Measurements from ENCODE around the gene ACTR3C.

Gene ACTR3C

GRCh38 chr7:150359622-150360362 lies 36.4 kb upstream of the ACTR3C start:
- no peak for DNase-seq (ENCODE audit: low read depth in 2 of 3, low spot score in 1 of 3)

GRCh38 chr7:150358988-150359621 lies 35.8 kb upstream of the ACTR3C start:
- no peak for DNase-seq (ENCODE audit: low read depth in 2 of 3, low spot score in 1 of 3)

- DNase-seq (ENCODE audit: low read depth in 2 of 3, low spot score in 1 of 3), result no peak
Measured at GRCh38 chr7:150358433-150358832, 35.1 kb upstream of the ACTR3C start.

- no peak for DNase-seq (ENCODE audit: low read depth in 2 of 3, low spot score in 1 of 3)
Measured at GRCh38 chr7:150357771-150358427, 34.6 kb upstream of the ACTR3C start.

- DNase-seq (ENCODE audit: low read depth in 2 of 3, low spot score in 1 of 3), result peak in 2 of 3 donors; percentile 42 to 53
Measured at GRCh38 chr7:150357270-150357669, 33.9 kb upstream of the ACTR3C start.

- DNase-seq (ENCODE audit: low read depth in 2 of 3, low spot score in 1 of 3), result peak in 1 of 3 donors; percentile 15
Measured at GRCh38 chr7:150356265-150356897, 33.0 kb upstream of the ACTR3C start.

GRCh38 chr7:150355666-150356059 lies 32.3 kb upstream of the ACTR3C start:
- no peak for DNase-seq (ENCODE audit: low read depth in 2 of 3, low spot score in 1 of 3)

- no peak for DNase-seq (ENCODE audit: low read depth in 2 of 3, low spot score in 1 of 3)
Measured at GRCh38 chr7:150351587-150352194, 28.3 kb upstream of the ACTR3C start.

GRCh38 chr7:150346922-150347321 lies 23.6 kb upstream of the ACTR3C start:
- DNase-seq (ENCODE audit: low read depth in 2 of 3, low spot score in 1 of 3), result no peak

- no peak for DNase-seq (ENCODE audit: low read depth in 2 of 3, low spot score in 1 of 3)
Measured at GRCh38 chr7:150345012-150345411, 21.7 kb upstream of the ACTR3C start.

- DNase-seq (ENCODE audit: low read depth in 2 of 3, low spot score in 1 of 3), result no peak
Measured at GRCh38 chr7:150344299-150344698, 21.0 kb upstream of the ACTR3C start.

GRCh38 chr7:150343225-150343624 lies 19.9 kb upstream of the ACTR3C start:
- DNase-seq (ENCODE audit: low read depth in 2 of 3, low spot score in 1 of 3), result no peak

- DNase-seq (ENCODE audit: low read depth in 2 of 3, low spot score in 1 of 3), result no peak
Measured at GRCh38 chr7:150342121-150342408, 18.7 kb upstream of the ACTR3C start.

GRCh38 chr7:150341263-150342120 lies 18.1 kb upstream of the ACTR3C start, which contains the start of gene RARRES2:
TSS of gene RARRES2 (minus strand) at chr7:150341629. CDS start at chr7:150340609, 1,020 bp downstream.
- DNase-seq (ENCODE audit: low read depth in 2 of 3, low spot score in 1 of 3), result no peak

- DNase-seq (ENCODE audit: low read depth in 2 of 3, low spot score in 1 of 3), result no peak
Measured at GRCh38 chr7:150340875-150341262, 17.5 kb upstream of the ACTR3C start.

GRCh38 chr7:150340024-150340749 lies 16.8 kb upstream of the ACTR3C start:
- no peak for DNase-seq (ENCODE audit: low read depth in 2 of 3, low spot score in 1 of 3)

GRCh38 chr7:150339409-150339809 lies 16.1 kb upstream of the ACTR3C start:
- no peak for DNase-seq (ENCODE audit: low read depth in 2 of 3, low spot score in 1 of 3)

- DNase-seq (ENCODE audit: low read depth in 2 of 3, low spot score in 1 of 3), result no peak
Measured at GRCh38 chr7:150338166-150338829, 15.0 kb upstream of the ACTR3C start.

GRCh38 chr7:150337659-150338081 lies 14.3 kb upstream of the ACTR3C start:
- DNase-seq (ENCODE audit: low read depth in 2 of 3, low spot score in 1 of 3), result no peak
